A673 (cell line): ENCODE results near the gene GTF3C5.

Experiments
- EZH2 ChIP-seq: fragments of 200-600 bp; sonication (generic); IDR thresholded peaks from 2 replicates; pipeline ENCODE4 v1.6.1; 2017; ENCODE audit warnings: borderline replicate concordance, low read depth, mild to moderate bottlenecking, mixed read lengths, antibody characterized with exemption, low read length; ENCODE audit not compliant: poor library complexity, severe bottlenecking
- TF ChIP-seq, protein P1 (sequence below): fragments of 300-800, 200-600 bp; sonication (generic); conservative IDR thresholded peaks from 2 replicates; pipeline ENCODE4 v1.5.1; 2017; ENCODE audit warnings: low read depth, mild to moderate bottlenecking, antibody characterized with exemption, low read length, moderate library complexity, mixed read lengths

DNA sequence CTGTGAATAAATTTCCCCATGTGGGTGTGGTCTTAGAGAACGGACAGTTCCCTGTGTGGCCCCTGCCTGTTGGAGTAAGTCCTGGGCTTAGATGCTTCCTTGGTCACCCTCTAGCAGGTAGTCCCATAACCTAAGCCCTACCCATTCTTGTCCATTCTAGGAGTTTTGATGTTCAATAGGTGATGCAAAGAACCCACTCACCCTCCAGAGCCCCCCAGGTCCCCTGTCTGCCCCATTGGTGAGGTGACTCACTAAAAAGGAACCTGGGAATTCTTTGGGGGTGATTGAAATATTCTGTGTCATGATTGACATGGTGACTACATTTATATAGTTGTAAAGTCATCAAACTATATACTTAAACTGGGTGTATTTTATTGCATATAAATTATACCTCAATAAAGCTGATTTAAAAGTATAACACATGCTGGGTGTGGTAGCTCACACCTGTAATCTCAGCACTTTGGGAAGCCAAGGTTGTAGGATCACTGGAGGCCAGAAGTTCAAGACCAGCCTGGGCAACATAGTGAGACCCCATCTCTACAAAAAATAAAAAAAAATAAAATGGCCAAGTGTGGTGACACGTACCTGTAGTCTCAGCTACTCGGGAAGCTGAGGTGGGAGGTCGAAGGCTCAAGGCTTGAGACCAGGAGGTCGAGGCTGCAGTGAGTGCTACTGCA, 20.8 kb upstream of the GTF3C5 start:
- TF ChIP-seq, protein P1, sequence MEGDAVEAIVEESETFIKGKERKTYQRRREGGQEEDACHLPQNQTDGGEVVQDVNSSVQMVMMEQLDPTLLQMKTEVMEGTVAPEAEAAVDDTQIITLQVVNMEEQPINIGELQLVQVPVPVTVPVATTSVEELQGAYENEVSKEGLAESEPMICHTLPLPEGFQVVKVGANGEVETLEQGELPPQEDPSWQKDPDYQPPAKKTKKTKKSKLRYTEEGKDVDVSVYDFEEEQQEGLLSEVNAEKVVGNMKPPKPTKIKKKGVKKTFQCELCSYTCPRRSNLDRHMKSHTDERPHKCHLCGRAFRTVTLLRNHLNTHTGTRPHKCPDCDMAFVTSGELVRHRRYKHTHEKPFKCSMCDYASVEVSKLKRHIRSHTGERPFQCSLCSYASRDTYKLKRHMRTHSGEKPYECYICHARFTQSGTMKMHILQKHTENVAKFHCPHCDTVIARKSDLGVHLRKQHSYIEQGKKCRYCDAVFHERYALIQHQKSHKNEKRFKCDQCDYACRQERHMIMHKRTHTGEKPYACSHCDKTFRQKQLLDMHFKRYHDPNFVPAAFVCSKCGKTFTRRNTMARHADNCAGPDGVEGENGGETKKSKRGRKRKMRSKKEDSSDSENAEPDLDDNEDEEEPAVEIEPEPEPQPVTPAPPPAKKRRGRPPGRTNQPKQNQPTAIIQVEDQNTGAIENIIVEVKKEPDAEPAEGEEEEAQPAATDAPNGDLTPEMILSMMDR, result no peak
- TF ChIP-seq EZH2, result no peak
